ENCODE measurements around the gene CENPU.
"Not testable (repeated sequence)": the region's sequence is repeated elsewhere in the genome, so short reads cannot be mapped to it uniquely, and the experiment has no call there.

The CENPU gene, protein sequence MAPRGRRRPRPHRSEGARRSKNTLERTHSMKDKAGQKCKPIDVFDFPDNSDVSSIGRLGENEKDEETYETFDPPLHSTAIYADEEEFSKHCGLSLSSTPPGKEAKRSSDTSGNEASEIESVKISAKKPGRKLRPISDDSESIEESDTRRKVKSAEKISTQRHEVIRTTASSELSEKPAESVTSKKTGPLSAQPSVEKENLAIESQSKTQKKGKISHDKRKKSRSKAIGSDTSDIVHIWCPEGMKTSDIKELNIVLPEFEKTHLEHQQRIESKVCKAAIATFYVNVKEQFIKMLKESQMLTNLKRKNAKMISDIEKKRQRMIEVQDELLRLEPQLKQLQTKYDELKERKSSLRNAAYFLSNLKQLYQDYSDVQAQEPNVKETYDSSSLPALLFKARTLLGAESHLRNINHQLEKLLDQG

DNA sequence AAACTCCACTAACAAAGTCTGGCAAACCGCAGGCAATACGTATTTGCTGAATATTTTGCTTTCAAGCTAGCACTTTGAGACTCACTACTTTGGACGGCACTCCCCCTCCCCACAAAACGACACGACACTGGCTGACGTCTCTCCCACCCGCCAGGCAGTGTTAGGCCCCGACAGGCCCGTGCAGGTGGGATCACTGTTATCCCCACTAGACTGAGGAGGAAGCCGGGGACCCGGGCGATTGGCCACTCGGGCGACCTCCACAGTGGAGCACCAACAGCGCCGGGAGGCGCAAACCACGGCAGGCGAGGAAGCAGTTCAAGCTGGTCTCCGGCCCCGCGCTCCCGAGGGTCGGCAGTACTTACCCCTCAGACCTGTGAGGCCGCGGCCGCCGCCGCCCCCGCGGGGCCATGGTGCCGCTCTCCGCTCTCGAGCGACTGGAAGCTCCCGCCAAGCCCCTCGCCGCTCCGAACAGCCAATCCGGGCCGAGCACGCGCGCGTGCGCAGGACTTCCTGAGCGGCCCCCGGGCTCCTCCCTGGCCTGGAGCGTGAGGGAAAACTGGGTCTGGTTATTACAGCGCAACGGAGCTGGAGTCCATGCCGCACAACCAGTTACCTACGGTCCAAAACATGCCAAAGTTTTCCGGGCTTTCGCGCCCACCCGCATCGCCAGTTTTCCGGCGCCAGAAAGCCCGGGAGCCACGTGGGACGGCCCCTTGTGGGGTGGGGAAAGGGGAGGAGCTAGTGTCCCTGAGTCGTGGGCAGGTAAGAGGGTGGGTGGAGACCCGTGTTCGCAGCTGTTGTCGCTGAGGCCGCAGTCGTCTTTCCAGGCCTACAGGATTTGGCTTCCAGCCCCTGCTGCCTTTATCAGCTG is at the start of gene CENPU:
Gene CENPU, minus strand, starts transcription at position 443 of the 871 bp plus-strand sequence. Its CDS starts 34 bp downstream, at position 409.
- TF ChIP-seq POLR2A (IDR thresholded peaks at IDR 0.05; ENCODE audit: extremely low read depth, insufficient read length) (peak; percentile 87), MYC (IDR thresholded peaks at IDR 0.05; ENCODE audit: low read depth, low read length) (peak; percentile 94)
- TF ChIP-seq, protein P1, sequence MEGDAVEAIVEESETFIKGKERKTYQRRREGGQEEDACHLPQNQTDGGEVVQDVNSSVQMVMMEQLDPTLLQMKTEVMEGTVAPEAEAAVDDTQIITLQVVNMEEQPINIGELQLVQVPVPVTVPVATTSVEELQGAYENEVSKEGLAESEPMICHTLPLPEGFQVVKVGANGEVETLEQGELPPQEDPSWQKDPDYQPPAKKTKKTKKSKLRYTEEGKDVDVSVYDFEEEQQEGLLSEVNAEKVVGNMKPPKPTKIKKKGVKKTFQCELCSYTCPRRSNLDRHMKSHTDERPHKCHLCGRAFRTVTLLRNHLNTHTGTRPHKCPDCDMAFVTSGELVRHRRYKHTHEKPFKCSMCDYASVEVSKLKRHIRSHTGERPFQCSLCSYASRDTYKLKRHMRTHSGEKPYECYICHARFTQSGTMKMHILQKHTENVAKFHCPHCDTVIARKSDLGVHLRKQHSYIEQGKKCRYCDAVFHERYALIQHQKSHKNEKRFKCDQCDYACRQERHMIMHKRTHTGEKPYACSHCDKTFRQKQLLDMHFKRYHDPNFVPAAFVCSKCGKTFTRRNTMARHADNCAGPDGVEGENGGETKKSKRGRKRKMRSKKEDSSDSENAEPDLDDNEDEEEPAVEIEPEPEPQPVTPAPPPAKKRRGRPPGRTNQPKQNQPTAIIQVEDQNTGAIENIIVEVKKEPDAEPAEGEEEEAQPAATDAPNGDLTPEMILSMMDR (IDR thresholded peaks at IDR 0.05; ENCODE audit: low read depth, low read length) = no peak
- TF ChIP-seq, protein P2, sequence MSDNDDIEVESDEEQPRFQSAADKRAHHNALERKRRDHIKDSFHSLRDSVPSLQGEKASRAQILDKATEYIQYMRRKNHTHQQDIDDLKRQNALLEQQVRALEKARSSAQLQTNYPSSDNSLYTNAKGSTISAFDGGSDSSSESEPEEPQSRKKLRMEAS (IDR thresholded peaks at IDR 0.05; ENCODE audit: low read depth, low read length) = peak; percentile 95
- peak; percentile 99 for DNase-seq (ENCODE audit: low read depth)
- H3K4me3 ChIP-seq (ENCODE audit: low read depth, low read length) = peak within 1 kb of the TSS; percentile 100

DNA sequence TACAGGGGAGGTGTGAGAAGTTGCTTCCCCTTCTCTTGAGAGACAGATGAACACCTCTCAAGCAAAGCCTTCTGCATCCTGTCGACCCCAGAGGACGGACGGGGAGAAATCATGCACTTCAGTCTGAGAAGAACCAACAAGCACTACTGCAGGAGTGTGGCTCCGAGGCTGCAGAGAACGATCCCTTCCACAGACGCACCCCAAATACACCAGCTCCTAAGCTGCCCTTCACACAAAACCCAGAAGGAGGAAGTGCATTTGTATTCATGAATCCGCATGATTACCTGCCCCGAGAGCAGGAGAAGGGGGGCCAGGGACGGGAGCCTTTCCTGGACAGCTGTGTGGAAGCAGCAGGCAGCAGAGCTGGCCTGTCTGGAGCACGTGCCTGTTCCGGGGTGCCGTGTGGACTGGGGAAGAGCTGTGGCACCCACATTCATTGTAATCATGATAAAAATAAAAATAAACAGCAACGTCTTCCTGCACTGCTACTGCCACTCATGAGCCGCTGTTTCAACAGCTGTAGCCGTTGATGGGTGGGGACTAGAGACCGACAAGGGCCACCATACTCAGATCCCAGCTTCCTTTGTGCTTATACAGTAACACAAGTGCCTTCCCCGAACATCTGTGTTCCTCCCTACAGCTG is 49.0 kb upstream of the CENPU start:
- no peak for DNase-seq (ENCODE audit: low read depth)
- H3K4me3 ChIP-seq (ENCODE audit: low read depth, low read length) = no peak overlapping the region
- TF ChIP-seq, protein P1 (IDR thresholded peaks at IDR 0.05; ENCODE audit: low read depth, low read length) = no peak
- TF ChIP-seq MYC (IDR thresholded peaks at IDR 0.05; ENCODE audit: low read depth, low read length) = no peak
- TF ChIP-seq POLR2A (IDR thresholded peaks at IDR 0.05; ENCODE audit: extremely low read depth, insufficient read length) = no peak
- TF ChIP-seq, protein P2 (IDR thresholded peaks at IDR 0.05; ENCODE audit: low read depth, low read length) = no peak

DNA sequence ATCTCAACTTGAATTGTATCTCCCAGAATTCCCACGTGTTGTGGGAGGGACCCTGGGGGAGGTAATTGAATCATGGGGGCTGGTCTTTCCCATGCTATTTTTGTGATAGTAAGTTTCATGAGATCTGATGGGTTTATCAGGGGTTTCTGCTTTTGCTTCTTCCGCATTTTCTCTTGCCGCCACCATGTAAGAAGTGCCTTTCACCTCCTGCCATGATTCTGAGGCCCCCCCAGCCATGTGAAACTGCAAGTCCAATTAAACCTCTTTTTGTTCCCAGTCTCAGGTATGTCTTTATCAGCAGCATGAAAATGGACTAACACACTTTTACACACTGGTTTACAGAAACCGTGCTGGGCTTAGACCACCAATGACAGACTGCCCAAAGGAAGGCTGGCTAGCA is 45.3 kb upstream of the CENPU start:
- DNase-seq (ENCODE audit: low read depth); H3K4me3 ChIP-seq (ENCODE audit: low read depth, low read length): not testable (repeated sequence)

DNA sequence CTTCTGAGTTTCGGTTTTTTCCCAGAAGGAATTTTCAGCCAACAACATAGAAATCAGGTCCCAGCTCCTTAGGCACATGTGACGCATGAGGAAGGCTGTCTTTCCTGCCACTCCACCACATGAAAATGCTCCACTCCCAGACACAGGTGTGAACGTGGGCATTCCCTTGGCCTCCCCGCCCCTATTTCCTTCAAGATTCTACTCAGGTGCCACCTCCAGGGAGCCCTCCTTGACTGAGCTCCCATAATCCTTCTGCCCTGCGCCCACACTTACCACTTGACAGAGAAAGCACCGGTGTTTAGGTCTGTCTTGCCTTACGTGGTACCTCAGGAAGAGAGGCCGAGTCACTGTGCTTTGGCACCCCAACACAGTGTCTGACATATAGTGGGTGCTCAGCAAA is 44.4 kb upstream of the CENPU start:
- TF ChIP-seq POLR2A (IDR thresholded peaks at IDR 0.05; ENCODE audit: extremely low read depth, insufficient read length) (no peak), MYC (IDR thresholded peaks at IDR 0.05; ENCODE audit: low read depth, low read length) (no peak)
- TF ChIP-seq, protein P1 (IDR thresholded peaks at IDR 0.05; ENCODE audit: low read depth, low read length) = no peak
- TF ChIP-seq, protein P2 (IDR thresholded peaks at IDR 0.05; ENCODE audit: low read depth, low read length) = no peak
- no peak for DNase-seq (ENCODE audit: low read depth)
- no peak overlapping the region for H3K4me3 ChIP-seq (ENCODE audit: low read depth, low read length)

DNA sequence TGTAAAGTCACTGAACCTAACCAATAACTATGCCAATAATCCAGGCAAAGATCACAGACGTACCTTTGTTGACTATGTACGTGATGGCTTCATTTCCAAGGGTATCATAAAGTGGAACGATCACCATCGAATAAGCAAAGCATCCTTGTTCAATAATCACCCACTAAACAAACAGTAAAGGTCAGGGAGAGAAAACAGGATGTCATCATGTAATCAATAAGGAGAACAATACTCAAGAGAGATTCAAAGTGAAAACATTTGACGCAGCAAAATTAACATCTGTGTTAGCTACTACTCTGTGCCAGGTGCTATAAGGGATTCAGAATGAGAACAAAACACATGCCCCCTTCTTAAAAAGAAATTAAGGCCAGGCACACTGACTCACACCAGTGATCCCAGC is 42.9 kb upstream of the CENPU start:
- TF ChIP-seq, protein P2 (IDR thresholded peaks at IDR 0.05; ENCODE audit: low read depth, low read length) = no peak
- TF ChIP-seq, protein P1 (IDR thresholded peaks at IDR 0.05; ENCODE audit: low read depth, low read length) = no peak
- TF ChIP-seq POLR2A (IDR thresholded peaks at IDR 0.05; ENCODE audit: extremely low read depth, insufficient read length) = no peak
- TF ChIP-seq MYC (IDR thresholded peaks at IDR 0.05; ENCODE audit: low read depth, low read length) = no peak
- H3K4me3 ChIP-seq (ENCODE audit: low read depth, low read length) = no peak overlapping the region
- DNase-seq (ENCODE audit: low read depth) = no peak

All from NB4 (cell line).